ENCODE measurements around the gene FOXJ3. TPM values are rescaled to one million over a fixed set of nuclear protein-coding genes. Genes with fewer than 3 reads are reported as not detected.

The FOXJ3 gene
- total and polyA plus RNA-seq, 2 of the 8 experiments (the other 6 are each of a cell fraction or from before 2014, with no cell fraction given) = 48.6 to 51.9 TPM

GRCh38 chr1:42141978-42142377, 193.1 kb downstream of the FOXJ3 start (continued):
- TF ChIP-seq USF2 (IDR thresholded peaks at IDR 0.05; ENCODE audit: low read length) (no peak), BACH1 (IDR thresholded peaks at IDR 0.05; ENCODE audit: low read length) (no peak), CHD2 (IDR thresholded peaks at IDR 0.05; ENCODE audit: low read length) (no peak), CREB1 (IDR thresholded peaks at IDR 0.05) (no peak), SP2 (IDR thresholded peaks at IDR 0.05; ENCODE audit: low read length) (no peak), SIRT6 (IDR thresholded peaks at IDR 0.05; ENCODE audit: low read length) (no peak), JUN (IDR thresholded peaks at IDR 0.05; ENCODE audit: low read depth, low read length) (no peak), GTF2F1 (IDR thresholded peaks at IDR 0.05; ENCODE audit: borderline replicate concordance, low read depth, low read length) (no peak)

Measured in H1 (cell line).